ENCODE data around the gene CXorf66.
"Not testable (repeated sequence)": the region's sequence is repeated elsewhere in the genome, so short reads cannot be mapped to it uniquely, and the experiment has no call there.

Gene CXorf66, protein sequence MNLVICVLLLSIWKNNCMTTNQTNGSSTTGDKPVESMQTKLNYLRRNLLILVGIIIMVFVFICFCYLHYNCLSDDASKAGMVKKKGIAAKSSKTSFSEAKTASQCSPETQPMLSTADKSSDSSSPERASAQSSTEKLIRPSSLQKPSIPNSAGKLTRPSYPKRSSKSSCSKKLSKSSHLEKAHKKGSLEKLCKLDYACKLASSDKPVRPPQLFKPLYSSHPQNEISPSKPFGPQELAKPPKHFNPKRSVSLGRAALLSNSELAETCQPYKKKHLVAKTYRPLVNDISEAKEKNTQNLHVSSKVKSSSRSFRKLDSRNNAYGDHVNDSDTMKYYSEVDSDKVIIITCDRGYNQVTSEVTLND

DNA sequence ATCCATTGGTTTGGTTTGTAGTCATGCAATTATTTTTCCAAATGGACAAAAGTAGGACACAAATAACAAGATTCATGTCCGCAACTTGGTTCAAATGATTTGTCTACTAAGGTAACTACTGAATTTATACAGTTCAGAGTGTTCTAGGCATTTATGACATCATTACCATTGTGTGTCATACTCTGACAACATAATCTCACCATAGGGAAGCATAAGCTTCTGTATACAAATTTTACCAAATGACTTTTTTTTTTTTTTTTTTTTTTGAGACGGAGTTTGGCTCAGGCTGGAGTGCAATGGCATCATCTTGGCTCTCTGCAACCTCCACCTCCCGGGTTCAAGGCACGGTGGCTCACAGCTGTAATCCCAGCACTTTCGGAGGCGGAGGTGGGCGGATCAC lies at the start of gene CXorf66:
CXorf66 (minus strand) TSS at position 101 of the 400 bp plus-strand sequence; CDS start at position 76, 25 bp downstream.
- no peak for DNase-seq

DNA sequence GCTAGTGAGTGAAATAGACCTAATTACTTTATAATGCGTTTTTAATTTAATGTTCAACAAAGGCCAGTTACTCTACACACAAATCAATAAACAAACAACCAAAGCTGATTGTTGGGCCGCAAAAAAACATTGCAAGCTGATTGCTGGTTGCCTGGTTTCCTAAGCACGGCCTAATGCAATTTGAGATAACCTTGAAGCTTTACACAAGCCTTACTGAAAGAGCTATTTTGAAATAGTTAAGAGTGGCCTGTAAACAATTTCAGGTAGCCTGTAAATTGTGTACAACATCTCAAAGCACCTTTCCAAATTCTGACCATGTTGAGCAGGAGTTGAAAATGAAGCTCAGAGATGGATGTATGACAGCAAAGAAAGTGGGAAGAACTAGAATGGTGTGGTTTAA lies 17.5 kb upstream of the CXorf66 start:
- DNase-seq, result no peak

DNA sequence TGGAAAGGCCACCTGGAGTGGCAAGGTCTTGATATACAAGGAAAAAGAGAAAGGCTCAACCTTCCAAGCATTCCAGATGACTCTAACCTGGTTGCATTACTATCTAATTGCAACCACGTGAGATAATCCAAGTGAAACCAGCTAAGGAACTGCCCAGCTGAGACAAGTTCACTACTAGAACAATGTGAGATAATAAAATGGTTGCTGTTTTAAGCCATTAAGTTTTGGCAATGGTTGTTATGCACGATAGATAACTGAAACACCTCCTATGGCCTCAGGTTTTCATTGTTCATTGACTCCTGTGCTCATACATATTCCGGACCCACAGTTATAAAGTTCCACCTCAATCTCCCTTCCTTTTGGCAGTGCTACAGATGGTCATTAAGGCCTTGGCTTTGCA lies 9.2 kb upstream of the CXorf66 start:
- DNase-seq, result no peak

DNA sequence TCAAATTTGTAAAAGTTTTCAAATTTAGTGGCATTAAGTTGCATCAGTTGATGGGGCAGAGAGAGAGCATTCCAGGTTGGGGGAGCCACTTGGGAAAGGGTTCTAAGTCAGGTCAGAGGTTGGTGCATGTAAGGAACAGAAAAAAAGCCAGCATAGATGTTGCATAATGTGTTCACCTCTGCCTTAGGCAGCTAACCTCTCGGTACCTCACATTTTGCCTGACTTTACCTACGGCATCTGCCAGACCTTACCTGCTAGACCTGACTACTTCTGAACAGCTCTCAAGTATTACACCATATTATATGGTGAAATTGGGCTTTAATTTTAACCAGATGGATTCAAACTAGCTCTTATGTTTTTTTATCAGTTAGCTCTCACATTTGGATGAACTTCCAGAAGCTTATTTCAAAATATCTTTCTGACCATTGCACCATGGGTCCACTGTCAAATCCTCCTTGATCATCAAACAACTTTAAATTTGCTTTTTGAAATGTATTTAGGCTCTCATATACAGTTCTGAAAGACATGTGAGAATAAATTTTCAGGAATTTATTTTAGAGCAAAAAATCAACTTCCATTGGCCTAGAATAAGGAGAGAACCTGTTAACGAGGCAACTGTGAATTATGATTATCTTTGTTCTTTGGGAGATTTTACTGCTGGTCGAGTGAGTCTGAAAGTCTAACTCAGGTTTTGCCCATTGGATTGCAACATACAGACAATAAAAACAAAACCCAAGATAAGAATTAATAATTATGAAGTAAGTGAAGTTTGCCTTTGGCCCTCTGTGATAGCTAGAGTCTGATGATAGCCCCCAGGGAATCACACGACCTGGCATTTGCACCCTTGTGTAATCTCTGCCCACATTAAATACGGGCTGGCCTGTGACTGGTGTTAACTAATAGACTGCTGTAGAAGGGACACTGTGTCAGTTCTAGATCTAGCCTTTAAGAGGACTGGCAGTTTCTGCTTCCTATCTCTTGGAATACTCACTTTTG lies 7.6 kb upstream of the CXorf66 start:
- no peak for DNase-seq

DNA sequence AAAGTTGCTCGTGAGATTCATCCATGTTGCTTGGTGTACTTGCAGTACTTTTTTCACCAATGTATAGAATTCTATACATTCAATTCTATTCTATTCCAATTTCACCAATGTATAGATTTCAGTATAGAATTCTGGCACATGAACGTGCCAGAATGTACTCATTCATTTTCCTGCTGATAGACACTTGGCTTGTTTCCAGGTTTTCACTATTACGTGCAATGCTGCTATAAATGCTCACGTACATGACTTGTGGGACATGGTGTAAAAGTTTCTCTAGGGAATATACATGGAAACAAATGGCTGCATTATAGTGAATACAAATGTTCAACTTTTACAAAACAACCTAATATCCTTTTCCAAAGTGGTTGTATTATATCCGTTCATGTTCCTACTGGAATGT lies 6.8 kb upstream of the CXorf66 start:
- no peak for DNase-seq

DNA sequence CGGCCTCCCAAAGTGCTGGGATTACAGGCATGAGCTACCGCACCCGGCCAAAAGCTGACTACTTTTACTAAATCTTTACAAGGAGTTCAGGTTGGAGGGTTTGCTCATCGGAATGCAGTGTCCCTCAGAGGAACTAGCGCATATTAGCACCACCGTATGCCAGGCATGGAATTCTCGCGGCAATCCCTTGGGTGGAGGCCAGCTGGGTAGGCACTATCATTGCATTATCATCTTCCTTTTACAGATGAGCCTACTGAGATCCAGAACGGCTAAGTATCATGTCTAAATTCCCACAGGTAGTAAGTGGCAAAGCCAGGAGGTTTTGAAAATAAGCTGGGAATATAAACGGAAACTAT lies 6.1 kb upstream of the CXorf66 start:
- DNase-seq, result no peak

DNA sequence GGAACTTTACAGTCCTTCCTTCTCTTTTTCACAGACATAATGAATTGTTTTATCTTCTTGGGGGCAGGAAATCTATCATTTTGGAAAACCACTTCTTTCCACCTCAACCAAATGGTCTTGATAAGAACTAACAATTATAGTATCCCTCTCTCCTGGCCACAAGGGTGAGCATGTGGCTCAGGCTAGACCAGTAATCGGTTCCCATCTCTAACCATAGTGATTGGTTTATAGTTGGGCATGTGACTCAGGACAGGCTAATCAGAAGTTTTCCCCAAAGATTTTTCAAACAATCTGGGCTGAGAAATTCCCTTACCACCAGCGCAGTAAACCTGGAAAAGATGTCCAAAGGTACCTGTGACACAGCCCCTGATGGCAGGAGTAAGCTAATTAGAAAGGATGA lies 4.0 kb upstream of the CXorf66 start:
- no peak for DNase-seq

DNA sequence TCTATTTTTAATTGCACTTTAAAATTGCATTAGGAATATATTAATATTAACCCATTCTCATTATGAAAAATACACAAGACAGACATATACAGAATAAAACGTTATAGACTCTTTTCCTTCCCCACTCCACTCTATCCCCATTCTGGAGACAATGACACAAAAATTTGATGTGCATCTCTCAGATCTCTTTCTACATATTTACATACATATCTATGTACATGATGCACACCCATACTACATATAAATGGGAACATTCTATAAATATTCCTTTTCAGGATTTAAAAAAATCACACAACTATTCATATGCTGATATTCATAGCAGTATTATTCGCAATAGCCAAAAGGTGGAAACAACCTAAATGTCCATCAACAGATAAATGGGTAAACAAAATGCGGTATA lies 2.4 kb upstream of the CXorf66 start:
- no peak for DNase-seq

DNA sequence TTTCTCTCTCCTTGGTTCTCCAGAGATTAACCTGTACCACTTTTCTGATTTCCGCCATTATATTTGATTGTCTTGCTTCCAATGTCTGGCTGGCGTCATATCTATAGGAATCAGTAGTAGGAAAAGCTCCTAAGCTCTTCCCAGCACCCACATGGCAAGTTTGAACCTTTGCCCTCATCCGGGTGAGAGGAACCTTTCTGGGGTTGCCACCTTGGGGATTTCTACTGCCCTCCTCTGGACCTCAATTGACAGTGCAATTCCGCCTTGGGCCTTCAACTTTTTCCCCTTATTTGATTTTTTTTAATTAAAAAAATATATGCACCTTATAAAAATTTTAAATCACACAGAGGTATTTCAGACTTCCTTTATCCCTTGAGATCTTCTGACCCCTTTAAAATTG lies 2.0 kb upstream of the CXorf66 start:
- peak; percentile 42 for DNase-seq

DNA sequence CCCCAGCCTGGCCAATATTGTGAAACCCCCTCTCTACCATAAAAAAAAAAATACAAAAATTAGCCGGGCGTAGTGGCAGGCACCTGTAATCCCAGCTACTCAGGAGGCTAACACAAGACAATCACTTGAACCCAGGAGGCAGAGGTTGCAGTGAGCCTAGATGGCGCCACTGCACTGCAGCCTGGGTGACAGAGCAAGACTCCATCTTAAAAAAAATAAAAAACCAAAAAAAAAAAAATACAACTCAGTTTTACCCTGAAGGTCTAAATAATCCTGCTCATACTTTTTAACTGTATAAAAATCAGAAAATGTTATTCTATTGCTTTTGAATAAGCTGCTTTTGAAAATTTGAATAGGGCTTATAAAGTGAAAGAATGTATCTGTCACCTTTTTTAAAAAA lies 838 bp upstream of the CXorf66 start:
- DNase-seq, result not testable (repeated sequence)

DNA sequence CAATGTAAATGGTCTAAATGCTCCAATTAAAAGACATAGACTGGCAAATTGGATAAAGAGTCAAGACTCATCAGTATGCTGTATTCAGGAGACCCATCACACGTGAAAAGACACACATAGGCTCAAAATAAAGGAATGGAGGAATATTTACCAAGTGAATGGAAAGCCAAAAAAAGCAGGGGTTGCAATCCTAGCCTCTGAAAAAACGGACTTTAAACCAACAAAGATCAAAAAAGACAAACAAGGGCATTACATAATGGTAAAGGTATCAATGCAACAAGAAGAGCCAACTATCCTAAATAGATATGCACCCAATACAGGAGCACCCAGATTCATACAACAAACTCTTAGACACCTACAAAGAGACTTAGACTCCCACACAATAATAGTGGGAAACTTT lies 4.2 kb downstream of the CXorf66 start:
- not testable (repeated sequence) for DNase-seq

DNA sequence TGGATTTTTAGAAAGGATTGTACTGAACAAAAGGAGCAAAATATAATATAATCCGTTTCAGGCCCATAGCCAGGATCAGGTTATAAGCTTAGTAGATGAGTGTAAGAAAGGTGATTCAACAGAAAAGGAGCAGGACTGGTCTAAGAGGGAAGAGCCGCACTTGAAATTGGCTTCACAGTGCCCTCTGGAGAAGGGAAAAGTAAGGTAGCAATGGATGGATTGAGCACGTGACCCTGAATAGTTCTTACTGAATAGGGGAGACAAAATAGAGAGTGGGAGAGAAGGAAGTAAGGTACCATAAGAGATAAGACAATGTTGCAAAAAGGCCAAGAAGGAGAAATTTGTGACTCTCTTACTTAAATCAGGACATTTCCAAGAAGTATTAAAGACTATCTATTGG lies 15.6 kb downstream of the CXorf66 start:
- DNase-seq, result no peak

DNA sequence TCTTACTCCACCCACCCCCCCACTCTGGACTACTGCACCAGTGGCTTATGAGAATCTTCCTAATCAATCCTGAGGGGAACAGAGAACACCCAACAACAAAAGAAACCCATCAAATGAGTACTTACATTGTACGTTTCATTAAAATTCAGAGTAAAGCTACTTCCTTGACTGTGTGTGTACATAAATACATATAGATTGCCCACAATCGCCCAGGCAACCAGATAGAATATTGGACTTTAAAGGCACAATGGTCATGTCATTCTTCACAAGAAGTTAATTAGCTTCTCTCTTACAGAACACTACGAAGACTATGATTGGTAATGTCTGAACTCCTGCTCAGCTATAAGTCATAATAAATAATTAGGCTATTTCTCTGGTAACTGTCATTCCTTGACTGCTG lies 20.2 kb downstream of the CXorf66 start:
- DNase-seq, result no peak

DNA sequence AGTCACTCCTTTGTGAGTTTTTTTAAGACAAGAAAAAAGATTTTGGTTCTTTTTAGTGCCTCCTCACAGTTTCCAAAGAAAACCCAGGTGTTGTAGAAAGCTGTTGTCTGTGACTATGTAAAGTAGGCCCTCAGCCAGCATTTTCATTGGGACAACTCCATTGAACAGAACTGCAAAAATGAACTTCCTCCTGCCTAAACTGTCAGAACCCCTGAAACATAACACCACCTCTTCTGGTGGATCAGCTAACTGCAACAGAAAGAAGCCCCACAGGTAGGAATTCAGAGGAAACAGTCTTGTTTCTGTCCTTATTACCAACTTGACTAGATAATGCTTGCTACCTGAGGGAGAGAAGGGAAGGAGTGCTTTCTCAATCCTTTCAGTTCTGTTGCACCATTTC lies 29.1 kb downstream of the CXorf66 start:
- DNase-seq, result no peak

DNA sequence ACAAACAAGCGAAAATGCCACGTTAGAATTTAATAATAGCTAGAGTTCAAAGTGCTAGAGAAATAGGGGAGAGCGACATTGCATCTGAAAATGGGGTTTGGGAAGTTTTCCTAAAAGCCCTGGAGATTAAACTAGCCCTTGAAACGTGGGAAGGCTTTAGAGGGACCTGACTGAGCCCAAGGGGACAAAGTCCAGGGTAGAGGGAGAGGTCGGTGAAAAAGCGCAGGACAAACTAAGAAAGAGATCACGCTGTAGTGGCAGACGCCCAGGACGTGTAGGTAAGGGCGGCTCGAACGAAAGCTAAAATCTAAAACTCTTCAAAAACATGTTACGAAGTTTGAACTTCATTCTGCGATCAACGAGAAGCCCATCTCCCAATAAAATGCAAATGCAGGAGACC lies 31.4 kb downstream of the CXorf66 start:
- no peak for DNase-seq

DNA sequence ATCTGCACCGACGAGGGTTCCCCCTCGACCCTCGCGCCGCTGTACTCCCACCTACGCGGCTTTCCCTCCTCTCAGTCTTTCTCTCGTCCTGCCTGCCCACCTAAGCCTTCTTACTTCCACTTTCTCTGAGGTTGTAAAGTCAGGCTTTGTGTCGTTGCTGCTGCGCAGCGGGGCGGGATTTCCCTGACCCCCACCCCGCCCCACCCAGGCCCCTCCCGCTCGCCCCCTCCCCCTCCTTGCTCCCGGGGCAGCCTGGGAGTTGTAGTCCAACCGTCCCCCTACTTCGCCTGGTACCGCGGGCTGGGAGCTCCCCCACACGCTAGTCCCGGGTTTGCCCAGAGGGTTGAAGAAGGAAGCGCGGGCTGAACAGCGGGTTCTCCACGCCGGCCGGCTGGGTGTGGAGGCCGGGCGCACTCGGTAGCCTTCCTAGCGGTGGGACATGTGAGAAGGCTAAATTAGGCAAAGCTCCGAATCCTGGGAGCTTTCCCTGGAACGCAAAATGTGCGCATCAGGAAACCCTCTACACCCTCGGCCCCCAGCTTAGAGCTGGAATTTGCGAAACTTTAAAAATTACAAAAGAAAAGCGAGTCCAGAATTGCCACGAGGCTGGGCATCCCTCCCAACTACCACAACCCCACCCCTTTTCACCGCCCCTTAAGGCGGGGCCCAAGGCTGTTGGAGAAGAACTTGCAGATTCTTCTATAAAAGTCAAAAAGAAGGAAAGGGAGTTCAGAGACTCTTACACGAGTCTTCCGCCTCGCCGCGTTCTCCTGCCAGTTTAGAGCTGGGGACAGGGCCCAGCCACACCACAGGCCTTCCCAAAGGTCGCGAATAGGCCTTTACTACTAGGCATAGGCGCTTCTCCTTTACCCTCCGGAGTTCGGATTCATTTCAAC lies 32.2 kb downstream of the CXorf66 start, which contains the start of gene ATP11C:
ATP11C (minus strand) TSS at position 153 of the 896 bp plus-strand sequence. CDS start 1,011 bp downstream, outside the sequence.
- DNase-seq, result peak; percentile 25

DNA sequence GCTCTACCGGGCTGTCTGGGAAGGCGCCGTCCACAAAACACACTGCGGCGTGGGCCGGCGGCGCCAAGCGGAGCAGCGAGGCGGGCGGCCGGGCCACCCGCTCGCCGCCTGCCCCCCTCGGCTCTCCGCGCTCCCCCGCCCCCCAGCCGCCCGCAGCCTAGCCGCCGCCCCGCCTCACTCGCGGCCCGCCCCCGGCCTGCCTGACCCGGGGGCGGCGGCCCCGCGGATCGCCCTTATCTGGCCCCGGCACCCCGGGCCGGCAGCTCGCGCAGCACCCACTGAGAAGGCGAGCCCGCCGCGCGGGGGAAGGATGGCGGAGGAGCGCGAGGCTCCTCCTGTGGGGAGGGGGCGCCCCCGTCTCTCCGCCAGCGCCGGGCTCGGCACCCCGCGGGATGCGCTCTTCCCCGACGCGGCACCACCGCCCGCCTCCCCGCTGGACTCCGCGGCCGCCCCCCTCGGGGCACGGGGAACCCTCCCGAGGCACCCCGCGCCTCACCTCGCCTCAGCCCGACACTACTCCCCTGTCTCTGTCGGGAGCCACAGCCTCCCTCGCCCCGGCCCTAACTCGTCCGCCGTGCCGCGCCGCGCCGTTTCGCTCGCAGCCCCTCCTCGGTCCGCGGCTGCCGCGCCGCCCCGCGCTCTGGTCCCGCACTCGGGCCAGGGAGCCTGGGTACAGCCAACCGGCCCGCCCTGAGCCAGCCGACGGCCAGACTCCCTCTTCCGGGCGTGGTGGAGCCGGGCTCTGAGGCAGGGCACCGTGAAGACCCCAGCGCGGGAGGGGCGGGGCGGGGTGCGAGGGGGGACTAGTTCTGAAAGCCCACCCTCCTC lies 33.0 kb downstream of the CXorf66 start:
- DNase-seq, result peak; percentile 26

DNA sequence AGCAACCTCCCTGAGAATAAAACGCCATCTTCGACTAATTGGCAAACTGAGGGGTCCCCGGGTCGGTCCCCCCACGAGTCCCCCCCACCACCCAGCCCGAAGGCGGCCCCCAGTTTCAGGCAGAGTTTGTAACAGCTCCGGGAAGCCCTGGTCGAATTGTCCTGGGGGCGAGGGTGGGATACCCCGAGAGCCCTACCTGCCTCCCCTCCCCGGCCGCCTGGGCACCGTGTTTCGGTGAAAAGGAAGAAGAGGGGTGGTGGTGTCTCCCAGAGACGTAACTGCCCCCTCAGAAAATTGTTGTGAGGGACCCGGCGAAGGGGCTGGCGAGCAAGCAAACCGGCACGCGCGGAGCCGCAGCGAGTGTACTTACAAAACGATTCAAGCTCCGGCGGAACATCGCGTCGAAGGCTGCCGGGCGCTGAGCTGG lies 33.7 kb downstream of the CXorf66 start:
- DNase-seq, result no peak

DNA sequence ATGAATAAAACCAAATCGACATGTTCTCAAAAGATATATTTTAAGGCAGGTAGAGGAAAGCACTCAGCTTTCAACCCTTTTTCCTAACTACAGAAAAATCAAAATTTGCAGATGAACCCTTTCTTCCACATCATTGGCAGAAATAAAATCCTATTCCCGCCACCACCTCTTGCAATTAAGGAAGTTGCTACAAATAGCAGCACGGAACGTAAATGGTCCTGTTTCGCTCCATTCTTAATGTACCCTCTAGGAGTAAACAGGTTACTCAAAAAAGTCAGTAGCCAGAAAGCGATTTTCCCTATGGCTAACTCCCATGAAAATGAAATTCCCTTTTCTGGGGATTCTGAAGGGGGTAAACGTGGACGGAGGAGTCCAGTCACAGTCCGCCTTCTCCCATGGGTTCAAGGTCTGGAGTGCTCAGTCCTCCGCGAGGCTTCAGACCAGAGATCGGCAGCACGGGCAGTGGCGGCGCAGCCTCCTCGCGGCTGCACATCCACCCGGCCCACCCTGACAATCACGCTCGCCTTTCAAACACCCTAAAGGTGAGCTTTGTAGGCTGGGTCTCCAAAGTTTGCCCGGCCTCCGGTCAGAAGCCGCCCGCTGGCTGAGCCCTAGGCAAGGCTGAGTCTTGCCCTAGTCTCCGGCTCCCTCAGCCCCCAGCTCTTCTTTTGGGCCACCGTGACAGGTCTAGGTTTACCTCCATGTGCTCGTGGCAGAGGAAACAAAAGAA lies 34.2 kb downstream of the CXorf66 start:
- no peak for DNase-seq

DNA sequence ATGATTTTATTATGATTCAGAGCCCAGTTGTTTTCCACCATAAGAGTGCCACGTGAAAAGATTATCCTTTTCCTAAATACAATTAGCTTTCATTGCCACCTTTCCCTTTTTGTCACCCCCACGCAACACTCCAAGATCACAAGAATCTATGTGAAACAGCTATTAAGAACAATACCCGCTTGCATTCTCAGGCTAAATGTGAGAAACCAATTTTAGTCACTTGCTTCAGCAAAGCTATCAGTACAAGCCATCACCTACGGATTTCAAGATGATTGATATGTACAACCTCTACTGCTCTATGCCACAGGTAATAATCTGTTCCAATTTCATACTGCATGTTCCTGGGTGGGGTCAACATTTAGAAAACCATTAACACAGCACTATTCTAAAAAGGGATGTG lies 34.9 kb downstream of the CXorf66 start:
- no peak for DNase-seq

DNA sequence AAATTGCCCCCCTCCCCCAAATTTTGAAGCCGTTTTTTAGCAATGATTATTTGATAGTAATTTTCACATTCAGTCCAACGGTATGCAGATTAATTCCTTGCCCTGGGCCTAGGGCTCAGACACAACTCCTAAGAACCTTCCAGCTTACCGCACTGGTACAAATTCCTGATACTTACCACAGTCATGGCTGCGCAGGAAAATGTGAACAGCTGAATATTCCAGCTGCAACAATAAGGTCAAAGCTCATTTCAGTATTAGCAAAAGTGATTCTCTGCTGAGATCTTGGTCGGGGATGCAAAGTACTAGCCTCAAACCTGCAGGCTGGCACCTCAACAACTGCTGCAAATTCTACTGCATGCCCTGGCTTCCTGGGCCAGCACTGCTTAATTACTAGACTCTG lies 35.4 kb downstream of the CXorf66 start:
- no peak for DNase-seq
